ENCODE results near the gene PLIN3. TPM values are rescaled to one million over a fixed set of nuclear protein-coding genes. Genes with fewer than 3 reads are reported as not detected.
A peak's percentile ranks its signal among the peaks of the same experiment; 100 is the strongest.

Gene PLIN3
- total and polyA plus RNA-seq, 5 donors from 2014 or later, result 26.5 to 35.6 (median 31.2) TPM

GRCh38 chr19:4910594-4911281 lies 43.3 kb upstream of the PLIN3 start:
- Histone ChIP-seq H3K4me1 (ENCODE audit: control insufficient read depth, insufficient read depth, low read length, poor library complexity, severe bottlenecking) (peaks cover 68% of the 10 kb centered on the region), H3K4me3 (ENCODE audit: low read depth, low read length) (peak overlapping the region; percentile 83), H3K36me3 (ENCODE audit: control insufficient read depth, insufficient read depth, low read length) (peaks cover 5% of the 10 kb centered on the region), H3K27ac (ENCODE audit: insufficient read depth, low read length, poor library complexity, severe bottlenecking) (peak overlapping the region; percentile 70), H3K9me3 (ENCODE audit: control insufficient read depth in 2 of 2, low read length in 2 of 2) (no peaks in the 10 kb centered on the region), H3K27me3 (ENCODE audit: control insufficient read depth, insufficient read depth, low read length) (no peaks in the 10 kb centered on the region)
- H3K9me3 Mint-ChIP-seq, result no peaks in the 10 kb centered on the region
- peaks cover 9 to 73% (median 28%) of the 10 kb centered on the region in 4 donors for H3K4me1 Mint-ChIP-seq
- peaks cover 7% of the 10 kb centered on the region for H3K36me3 Mint-ChIP-seq
- H3K27me3 Mint-ChIP-seq, result no peaks in the 10 kb centered on the region
- H3K27ac Mint-ChIP-seq, result peak overlapping the region; percentile 82 to 99 (median 94)
- DNase-seq (peak in 1 of 3 donors; percentile 43), ATAC-seq (ENCODE audit: low read depth in 2 of 2) (no peak)
- H3K4me3 Mint-ChIP-seq, result peak overlapping the region; percentile 93 to 100 (median 99)

GRCh38 chr19:4909897-4910593 lies 42.6 kb upstream of the PLIN3 start:
- Mint-ChIP-seq H3K27me3 (no peaks in the 10 kb centered on the region), H3K36me3 (peaks cover 7% of the 10 kb centered on the region), H3K9me3 (no peaks in the 10 kb centered on the region), H3K4me1 (peaks cover 9 to 66% (median 25%) of the 10 kb centered on the region in 4 donors), H3K4me3 (peak overlapping the region; percentile 93 to 100 (median 99)), H3K27ac (peak overlapping the region in 1 of 3 donors; percentile 84)
- H3K9me3 ChIP-seq (ENCODE audit: control insufficient read depth in 2 of 2, low read length in 2 of 2), result no peaks in the 10 kb centered on the region
- DNase-seq (peak; percentile 93 to 96 (median 94)), ATAC-seq (ENCODE audit: low read depth in 2 of 2) (peak; percentile 86 to 90)
- H3K4me3 ChIP-seq (ENCODE audit: low read depth, low read length), result peak overlapping the region; percentile 83
- H3K27ac ChIP-seq (ENCODE audit: insufficient read depth, low read length, poor library complexity, severe bottlenecking), result peak overlapping the region; percentile 70
- no peaks in the 10 kb centered on the region for H3K27me3 ChIP-seq (ENCODE audit: control insufficient read depth, insufficient read depth, low read length)
- H3K36me3 ChIP-seq (ENCODE audit: control insufficient read depth, insufficient read depth, low read length), result peaks cover 5% of the 10 kb centered on the region
- H3K4me1 ChIP-seq (ENCODE audit: control insufficient read depth, insufficient read depth, low read length, poor library complexity, severe bottlenecking), result peaks cover 61% of the 10 kb centered on the region

- peak in 1 of 3 donors; percentile 79 for DNase-seq
- H3K36me3 ChIP-seq (ENCODE audit: control insufficient read depth, insufficient read depth, low read length), result peaks cover 5% of the 10 kb centered on the region
- H3K27ac Mint-ChIP-seq, result peak within 1 kb of the TSS in 2 of 3 donors; percentile 84 to 86
- peaks cover 5 to 58% (median 24%) of the 10 kb centered on the region in 4 donors for H3K4me1 Mint-ChIP-seq
- H3K4me3 Mint-ChIP-seq, result peak within 1 kb of the TSS; percentile 93 to 100 (median 99)
- peak within 1 kb of the TSS; percentile 70 for H3K27ac ChIP-seq (ENCODE audit: insufficient read depth, low read length, poor library complexity, severe bottlenecking)
- no peaks in the 10 kb centered on the region for H3K9me3 Mint-ChIP-seq
- H3K4me3 ChIP-seq (ENCODE audit: low read depth, low read length), result peak within 1 kb of the TSS; percentile 83
- H3K27me3 Mint-ChIP-seq, result no peaks in the 10 kb centered on the region
- no peaks in the 10 kb centered on the region for H3K27me3 ChIP-seq (ENCODE audit: control insufficient read depth, insufficient read depth, low read length)
- no peaks in the 10 kb centered on the region for H3K9me3 ChIP-seq (ENCODE audit: control insufficient read depth in 2 of 2, low read length in 2 of 2)
- peaks cover 2% of the 10 kb centered on the region for H3K36me3 Mint-ChIP-seq
- peaks cover 54% of the 10 kb centered on the region for H3K4me1 ChIP-seq (ENCODE audit: control insufficient read depth, insufficient read depth, low read length, poor library complexity, severe bottlenecking)
- peak in 1 of 2 donors; percentile 2 for ATAC-seq (ENCODE audit: low read depth in 2 of 2)
Observed at GRCh38 chr19:4909156-4909896, 41.9 kb upstream of the PLIN3 start, which contains the start of gene UHRF1. Gene UHRF1 (plus strand): TSS chr19:4909501. CDS start chr19:4910886, 1,385 bp downstream.

- H3K4me3 ChIP-seq (ENCODE audit: low read depth, low read length), result no peak overlapping the region
- ATAC-seq (ENCODE audit: low read depth in 2 of 2) (no peak), DNase-seq (no peak)
- H3K4me1 ChIP-seq (ENCODE audit: control insufficient read depth, insufficient read depth, low read length, poor library complexity, severe bottlenecking), result peaks cover 48% of the 10 kb centered on the region
- H3K36me3 Mint-ChIP-seq, result no peaks in the 10 kb centered on the region
- H3K27ac Mint-ChIP-seq, result no peak overlapping the region
- no peaks in the 10 kb centered on the region for H3K27me3 Mint-ChIP-seq
- no peaks in the 10 kb centered on the region for H3K9me3 ChIP-seq (ENCODE audit: control insufficient read depth in 2 of 2, low read length in 2 of 2)
- H3K4me3 Mint-ChIP-seq, result peak overlapping the region; percentile 36 to 86 (median 74)
- H3K4me1 Mint-ChIP-seq, result peaks cover 5 to 53% (median 22%) of the 10 kb centered on the region in 4 donors
- H3K36me3 ChIP-seq (ENCODE audit: control insufficient read depth, insufficient read depth, low read length), result peaks cover 5% of the 10 kb centered on the region
- no peak overlapping the region for H3K27ac ChIP-seq (ENCODE audit: insufficient read depth, low read length, poor library complexity, severe bottlenecking)
- H3K9me3 Mint-ChIP-seq, result no peaks in the 10 kb centered on the region
- no peaks in the 10 kb centered on the region for H3K27me3 ChIP-seq (ENCODE audit: control insufficient read depth, insufficient read depth, low read length)
Observed at GRCh38 chr19:4908781-4909155, 41.3 kb upstream of the PLIN3 start.

GRCh38 chr19:4908360-4908759 lies 40.9 kb upstream of the PLIN3 start:
- Mint-ChIP-seq H3K4me1 (peaks cover 5 to 49% (median 22%) of the 10 kb centered on the region in 4 donors), H3K27me3 (no peaks in the 10 kb centered on the region), H3K9me3 (no peaks in the 10 kb centered on the region), H3K27ac (peak overlapping the region in 2 of 3 donors; percentile 52 to 86), H3K4me3 (peak overlapping the region; percentile 36 to 86 (median 74)), H3K36me3 (no peaks in the 10 kb centered on the region)
- ATAC-seq (ENCODE audit: low read depth in 2 of 2), result no peak
- Histone ChIP-seq H3K27me3 (ENCODE audit: control insufficient read depth, insufficient read depth, low read length) (no peaks in the 10 kb centered on the region), H3K27ac (ENCODE audit: insufficient read depth, low read length, poor library complexity, severe bottlenecking) (no peak overlapping the region), H3K4me3 (ENCODE audit: low read depth, low read length) (no peak overlapping the region), H3K36me3 (ENCODE audit: control insufficient read depth, insufficient read depth, low read length) (peaks cover 5% of the 10 kb centered on the region), H3K4me1 (ENCODE audit: control insufficient read depth, insufficient read depth, low read length, poor library complexity, severe bottlenecking) (peaks cover 44% of the 10 kb centered on the region), H3K9me3 (ENCODE audit: control insufficient read depth in 2 of 2, low read length in 2 of 2) (no peaks in the 10 kb centered on the region)
- no peak for DNase-seq

- no peaks in the 10 kb centered on the region for H3K9me3 Mint-ChIP-seq
- no peak for DNase-seq
- no peaks in the 10 kb centered on the region for H3K27me3 Mint-ChIP-seq
- H3K9me3 ChIP-seq (ENCODE audit: control insufficient read depth in 2 of 2, low read length in 2 of 2), result no peaks in the 10 kb centered on the region
- no peak overlapping the region for H3K27ac ChIP-seq (ENCODE audit: insufficient read depth, low read length, poor library complexity, severe bottlenecking)
- H3K27ac Mint-ChIP-seq, result no peak overlapping the region
- ATAC-seq (ENCODE audit: low read depth in 2 of 2), result no peak
- peak overlapping the region in 2 of 4 donors; percentile 47 to 49 for H3K4me3 Mint-ChIP-seq
- peaks cover 5% of the 10 kb centered on the region for H3K36me3 ChIP-seq (ENCODE audit: control insufficient read depth, insufficient read depth, low read length)
- peaks cover 3% of the 10 kb centered on the region for H3K36me3 Mint-ChIP-seq
- H3K4me1 ChIP-seq (ENCODE audit: control insufficient read depth, insufficient read depth, low read length, poor library complexity, severe bottlenecking), result peaks cover 30% of the 10 kb centered on the region
- no peak overlapping the region for H3K4me3 ChIP-seq (ENCODE audit: low read depth, low read length)
- no peaks in the 10 kb centered on the region for H3K27me3 ChIP-seq (ENCODE audit: control insufficient read depth, insufficient read depth, low read length)
- peaks cover 5 to 37% (median 18%) of the 10 kb centered on the region in 4 donors for H3K4me1 Mint-ChIP-seq
Observed at GRCh38 chr19:4906963-4907362, 39.5 kb upstream of the PLIN3 start.

- no peaks in the 10 kb centered on the region for H3K27me3 Mint-ChIP-seq
- peak overlapping the region in 1 of 4 donors; percentile 29 for H3K4me3 Mint-ChIP-seq
- H3K9me3 Mint-ChIP-seq, result no peaks in the 10 kb centered on the region
- peaks cover 12% of the 10 kb centered on the region for H3K4me1 ChIP-seq (ENCODE audit: control insufficient read depth, insufficient read depth, low read length, poor library complexity, severe bottlenecking)
- no peak overlapping the region for H3K27ac ChIP-seq (ENCODE audit: insufficient read depth, low read length, poor library complexity, severe bottlenecking)
- H3K36me3 ChIP-seq (ENCODE audit: control insufficient read depth, insufficient read depth, low read length), result peaks cover 5% of the 10 kb centered on the region
- no peaks in the 10 kb centered on the region for H3K9me3 ChIP-seq (ENCODE audit: control insufficient read depth in 2 of 2, low read length in 2 of 2)
- H3K36me3 Mint-ChIP-seq, result peaks cover 6% of the 10 kb centered on the region
- H3K27ac Mint-ChIP-seq, result no peak overlapping the region
- ATAC-seq (ENCODE audit: low read depth in 2 of 2) (no peak), DNase-seq (no peak)
- no peaks in the 10 kb centered on the region for H3K27me3 ChIP-seq (ENCODE audit: control insufficient read depth, insufficient read depth, low read length)
- H3K4me3 ChIP-seq (ENCODE audit: low read depth, low read length), result no peak overlapping the region
- H3K4me1 Mint-ChIP-seq, result peaks cover 5 to 22% (median 10%) of the 10 kb centered on the region in 4 donors
Observed at GRCh38 chr19:4904481-4904880, 37.0 kb upstream of the PLIN3 start.

Measured in CD4-positive, CD25-positive, alpha-beta regulatory T cell (primary cell).